EL (cell line): ENCODE data around the gene CETP.

Source experiments
- DNase-seq: peaks from one replicate; pipeline ENCODE4 v3.0.0-alpha.2; 2016

Gene CETP, protein sequence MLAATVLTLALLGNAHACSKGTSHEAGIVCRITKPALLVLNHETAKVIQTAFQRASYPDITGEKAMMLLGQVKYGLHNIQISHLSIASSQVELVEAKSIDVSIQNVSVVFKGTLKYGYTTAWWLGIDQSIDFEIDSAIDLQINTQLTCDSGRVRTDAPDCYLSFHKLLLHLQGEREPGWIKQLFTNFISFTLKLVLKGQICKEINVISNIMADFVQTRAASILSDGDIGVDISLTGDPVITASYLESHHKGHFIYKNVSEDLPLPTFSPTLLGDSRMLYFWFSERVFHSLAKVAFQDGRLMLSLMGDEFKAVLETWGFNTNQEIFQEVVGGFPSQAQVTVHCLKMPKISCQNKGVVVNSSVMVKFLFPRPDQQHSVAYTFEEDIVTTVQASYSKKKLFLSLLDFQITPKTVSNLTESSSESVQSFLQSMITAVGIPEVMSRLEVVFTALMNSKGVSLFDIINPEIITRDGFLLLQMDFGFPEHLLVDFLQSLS

GRCh38 chr16:56961851-56962281 is at the start of gene CETP:
TSS of gene CETP (plus strand) at chr16:56961950. CDS start at chr16:56961980, 30 bp downstream.
- no peak for DNase-seq

- DNase-seq: peak; percentile 85
Observed at GRCh38 chr16:56912746-56913708, 48.7 kb upstream of the CETP start.

GRCh38 chr16:56914896-56915295 is 46.9 kb upstream of the CETP start:
- no peak for DNase-seq

DNA sequence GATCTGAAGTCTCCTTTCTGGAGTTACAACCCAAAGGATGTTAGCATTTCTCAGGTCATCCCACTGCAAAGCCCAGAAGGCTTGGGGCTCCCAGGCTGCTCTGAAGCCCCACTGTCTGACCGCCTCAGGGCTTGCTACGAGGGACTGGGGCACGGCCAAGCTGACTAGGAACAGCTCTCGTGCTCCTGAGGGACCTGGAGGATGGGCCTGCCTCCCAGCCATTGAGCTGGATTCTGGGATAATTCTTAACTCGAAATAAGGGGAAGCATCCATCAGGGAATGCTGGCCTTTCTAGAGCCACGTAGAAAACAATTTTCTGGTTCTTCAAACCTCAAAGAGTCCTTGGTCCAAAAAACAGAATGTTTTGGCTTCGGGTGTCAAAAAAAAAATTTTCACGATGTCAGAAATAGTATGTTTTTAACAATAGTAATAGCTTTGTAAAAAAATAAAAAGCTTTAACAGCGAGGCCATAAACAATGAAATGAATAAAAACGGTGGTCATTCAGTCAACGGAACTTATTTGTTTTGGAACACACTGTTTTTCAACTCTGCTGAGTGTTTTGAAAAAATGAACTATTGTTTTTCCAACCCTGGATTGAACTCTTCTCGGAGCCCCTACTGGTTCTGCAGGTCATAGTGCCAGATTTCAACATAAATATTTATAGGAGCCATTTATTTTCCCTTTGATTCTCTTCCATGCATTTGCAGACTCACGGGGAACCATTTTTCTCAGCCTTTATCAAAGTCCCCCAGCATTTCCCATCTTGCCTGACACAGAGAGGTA is 46.2 kb upstream of the CETP start:
- DNase-seq: no peak

GRCh38 chr16:56916571-56917403 is 45.0 kb upstream of the CETP start:
- DNase-seq: no peak

DNA sequence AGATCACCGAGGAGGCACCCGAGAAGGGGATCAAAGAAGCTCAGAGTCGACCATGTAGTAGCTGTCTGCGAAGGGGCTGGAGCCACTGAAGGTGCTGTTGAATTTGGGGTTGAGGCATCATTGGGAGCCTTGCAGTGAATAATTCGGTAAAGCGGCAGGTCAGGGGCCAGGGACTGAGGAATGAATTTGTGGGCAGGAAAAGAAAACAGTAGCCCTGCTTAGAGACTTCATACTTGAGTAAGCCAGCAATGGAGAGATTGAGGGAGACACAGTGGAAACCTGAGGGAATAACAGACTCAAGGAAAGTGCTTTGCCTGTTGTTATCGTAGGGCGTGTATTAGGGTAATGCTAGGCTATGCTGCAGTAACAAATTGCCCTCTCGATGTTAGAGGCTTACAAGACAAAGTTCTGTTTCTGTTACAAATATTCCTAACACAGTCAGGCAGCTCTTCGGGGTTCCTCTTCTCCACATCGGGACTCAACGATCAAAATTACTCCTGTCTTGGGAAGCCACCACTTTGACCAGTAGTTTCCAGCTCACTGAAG is 43.2 kb upstream of the CETP start:
- no peak for DNase-seq

DNA sequence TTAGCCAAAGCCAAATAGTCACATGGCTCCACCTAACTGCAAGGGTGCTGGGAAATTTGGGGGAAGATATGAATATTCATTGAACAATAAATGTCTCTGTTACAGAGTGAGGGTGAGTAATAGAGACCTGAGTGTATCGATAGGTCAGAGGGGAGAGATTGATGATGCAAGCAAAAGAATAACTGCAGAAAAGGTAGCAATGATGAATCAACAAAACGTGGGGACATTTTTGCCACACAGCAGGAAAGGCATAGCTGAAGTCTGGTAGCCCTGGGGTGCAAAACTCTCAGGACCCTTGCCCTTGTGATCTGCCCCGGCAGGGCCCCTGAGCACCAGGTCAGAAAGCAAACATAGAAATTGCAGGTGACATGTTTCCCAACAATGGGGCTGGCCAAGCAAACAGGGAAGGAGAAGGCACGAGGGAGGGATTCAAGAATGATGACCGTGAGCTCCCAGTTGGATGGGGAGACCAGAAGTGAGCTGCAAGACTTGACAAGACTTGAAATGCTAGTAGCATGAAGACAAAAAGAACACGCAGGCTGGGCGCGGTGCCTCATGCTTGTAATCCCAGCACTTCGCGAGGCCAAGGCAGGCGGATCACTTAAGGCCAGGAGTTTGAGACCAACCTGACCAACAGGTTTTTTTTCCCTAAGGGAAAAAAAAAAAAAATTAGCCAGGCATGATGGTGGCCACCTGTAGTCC is 42.5 kb upstream of the CETP start:
- no peak for DNase-seq

DNA sequence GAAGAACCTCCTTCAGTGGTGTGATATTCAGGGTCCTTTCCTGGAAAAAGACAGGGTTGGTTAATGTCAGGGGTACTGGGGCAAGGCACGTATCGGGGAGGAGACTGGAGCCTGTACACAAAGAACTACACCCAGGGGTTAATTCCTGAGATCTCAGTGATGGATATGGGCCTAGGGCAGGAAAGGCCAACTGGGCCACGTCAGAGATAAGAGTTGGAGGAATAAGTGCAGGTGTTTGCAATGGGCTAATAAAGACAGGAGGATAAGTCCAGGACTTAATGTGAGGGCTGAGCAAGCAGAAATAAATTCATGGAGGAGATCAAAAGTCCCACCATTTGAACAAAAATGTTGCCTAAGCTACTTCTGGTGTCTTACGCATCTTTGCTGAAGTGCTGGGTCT is 40.2 kb upstream of the CETP start:
- no peak for DNase-seq

DNA sequence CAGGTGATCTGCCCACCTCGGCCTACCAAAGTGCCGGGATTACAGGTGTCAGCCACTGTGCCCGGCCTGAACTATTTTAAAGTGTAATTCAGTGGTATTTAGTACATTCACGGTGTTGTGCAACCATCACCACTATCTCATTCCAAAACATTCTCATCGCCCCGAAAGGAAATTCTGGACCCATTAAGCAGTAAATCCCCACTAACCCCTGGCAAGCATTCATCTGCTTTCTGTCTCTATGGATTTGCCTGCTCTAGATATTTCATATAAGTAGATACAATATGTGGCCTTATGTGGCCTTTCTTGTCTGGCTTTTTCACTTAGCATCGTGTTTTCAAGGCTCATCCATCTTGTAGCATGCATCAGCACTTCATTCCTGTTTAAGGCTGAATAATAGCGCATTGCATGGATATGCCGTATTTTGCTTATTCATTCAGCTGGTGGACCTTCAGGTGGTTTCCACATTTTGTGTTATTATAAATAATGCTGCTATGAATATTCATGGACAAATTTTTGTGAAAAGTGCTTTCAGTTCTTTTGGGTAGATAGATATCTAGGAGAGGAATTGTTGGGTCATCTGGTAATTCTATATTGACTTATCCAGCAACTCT is 38.2 kb upstream of the CETP start:
- no peak for DNase-seq

- DNase-seq: no peak
Observed at GRCh38 chr16:56927471-56927870, 34.3 kb upstream of the CETP start.

- DNase-seq: no peak
Observed at GRCh38 chr16:56929639-56930038, 32.1 kb upstream of the CETP start.

DNA sequence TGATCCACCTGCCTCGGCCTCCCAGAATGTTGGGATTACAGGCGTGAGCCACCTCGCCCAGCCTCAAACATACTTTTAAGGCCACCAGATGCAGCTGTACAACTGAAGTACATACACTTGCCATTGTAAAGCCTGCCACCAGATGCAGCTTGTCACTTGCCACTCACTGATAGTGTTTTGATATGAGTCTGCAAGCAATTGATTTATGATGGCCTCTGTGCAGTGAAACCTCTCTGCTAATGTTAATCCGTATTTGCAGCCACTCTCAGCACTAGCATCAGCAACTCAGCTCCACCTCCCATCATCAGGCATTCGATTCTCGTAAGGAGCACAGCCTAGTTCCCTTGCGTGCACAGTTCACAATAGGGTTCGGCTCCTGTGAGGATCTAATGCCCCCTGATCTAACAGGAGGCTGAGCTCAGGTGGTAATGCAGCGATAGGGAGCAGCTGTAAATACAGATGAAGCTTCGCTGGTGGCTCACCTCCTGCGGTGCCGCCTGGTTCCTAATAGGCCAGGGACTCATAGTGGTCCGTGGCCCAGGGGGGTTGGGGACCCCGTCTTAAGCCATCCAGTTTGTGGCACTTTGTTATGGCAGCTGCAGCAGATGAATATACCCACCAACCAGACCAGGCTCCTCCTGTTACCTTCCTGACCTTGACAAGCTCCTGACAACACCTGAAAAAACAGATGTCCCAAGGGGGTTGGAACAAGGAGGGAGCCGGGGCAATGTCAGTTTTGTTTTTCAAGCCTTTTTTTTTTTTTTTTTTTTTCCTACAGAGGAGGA is 31.1 kb upstream of the CETP start:
- DNase-seq: no peak

DNA sequence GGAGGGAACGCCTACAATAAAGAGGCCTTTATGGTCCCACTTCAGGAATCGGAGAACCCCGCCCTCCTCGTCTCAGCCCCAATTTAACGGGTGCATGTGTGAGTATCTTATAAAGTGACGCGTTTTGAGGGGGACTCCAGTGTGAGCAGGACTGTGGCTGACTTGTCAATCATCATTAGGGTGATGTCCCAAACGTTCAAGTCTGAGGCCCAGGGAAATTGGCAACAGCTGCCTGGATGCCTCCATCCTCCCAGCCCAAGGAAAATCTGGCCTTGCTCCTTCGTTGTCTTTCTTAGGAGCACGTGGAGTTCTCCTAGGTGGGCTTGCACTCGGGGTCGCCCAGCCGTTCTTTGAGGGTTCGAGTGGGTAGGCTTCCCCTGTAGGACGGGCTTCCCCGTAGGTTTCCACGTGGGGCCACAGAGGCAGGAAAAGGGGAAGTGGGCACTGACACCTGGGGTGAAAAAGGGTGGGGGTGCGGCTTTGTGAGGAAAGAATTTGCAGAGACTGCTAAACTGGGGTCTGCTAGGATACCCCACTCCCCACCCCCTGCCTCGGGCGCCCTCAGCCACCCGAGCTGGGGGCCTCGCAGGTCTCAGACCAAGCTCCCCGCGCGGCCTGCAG is 30.4 kb upstream of the CETP start:
- DNase-seq: no peak

DNA sequence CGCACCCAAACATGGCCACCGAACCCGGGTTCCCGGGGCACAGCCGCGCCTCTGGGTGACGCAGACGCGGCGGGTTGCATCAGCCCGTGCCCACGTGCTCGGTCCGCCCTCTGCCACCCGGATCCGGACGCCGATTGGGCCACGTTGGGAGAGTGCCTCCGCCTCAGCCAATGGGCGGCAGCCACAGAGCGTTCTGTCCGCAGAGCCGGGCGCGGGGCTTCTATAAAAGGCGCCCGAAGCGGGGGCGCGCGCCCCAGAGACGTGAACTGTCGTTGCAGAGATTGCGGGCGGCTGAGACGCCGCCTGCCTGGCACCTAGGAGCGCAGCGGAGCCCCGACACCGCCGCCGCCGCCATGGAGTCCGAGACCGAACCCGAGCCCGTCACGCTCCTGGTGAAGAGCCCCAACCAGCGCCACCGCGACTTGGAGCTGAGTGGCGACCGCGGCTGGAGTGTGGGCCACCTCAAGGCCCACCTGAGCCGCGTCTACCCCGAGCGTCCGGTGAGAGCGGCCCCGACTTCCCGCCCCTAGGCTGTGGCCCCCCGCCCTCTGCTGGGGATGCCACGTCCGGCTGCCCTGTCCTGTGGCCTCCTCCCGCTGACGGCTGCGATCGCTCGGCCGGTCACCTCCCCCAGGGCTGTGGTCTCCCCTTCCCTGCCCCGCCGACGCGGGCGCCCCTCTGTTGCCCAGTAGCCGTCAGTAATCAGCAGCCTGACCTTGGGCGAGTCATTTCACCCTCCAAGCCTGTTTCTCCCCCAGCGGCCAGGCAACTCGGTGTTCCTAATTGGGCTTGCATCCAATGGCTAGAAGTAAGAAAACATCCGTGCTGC is 29.6 kb upstream of the CETP start, which contains the start of gene HERPUD1:
Gene HERPUD1 (plus strand): TSS at position 251 of the 829 bp plus-strand sequence. CDS start 103 bp downstream, at position 354.
- DNase-seq: peak; percentile 98

GRCh38 chr16:56932721-56933619 is 28.8 kb upstream of the CETP start:
- peak; percentile 75 for DNase-seq

GRCh38 chr16:56933828-56934598 is 27.7 kb upstream of the CETP start:
- no peak for DNase-seq
